ENCODE data around the gene TLE3.

TLE3 gene

DNA sequence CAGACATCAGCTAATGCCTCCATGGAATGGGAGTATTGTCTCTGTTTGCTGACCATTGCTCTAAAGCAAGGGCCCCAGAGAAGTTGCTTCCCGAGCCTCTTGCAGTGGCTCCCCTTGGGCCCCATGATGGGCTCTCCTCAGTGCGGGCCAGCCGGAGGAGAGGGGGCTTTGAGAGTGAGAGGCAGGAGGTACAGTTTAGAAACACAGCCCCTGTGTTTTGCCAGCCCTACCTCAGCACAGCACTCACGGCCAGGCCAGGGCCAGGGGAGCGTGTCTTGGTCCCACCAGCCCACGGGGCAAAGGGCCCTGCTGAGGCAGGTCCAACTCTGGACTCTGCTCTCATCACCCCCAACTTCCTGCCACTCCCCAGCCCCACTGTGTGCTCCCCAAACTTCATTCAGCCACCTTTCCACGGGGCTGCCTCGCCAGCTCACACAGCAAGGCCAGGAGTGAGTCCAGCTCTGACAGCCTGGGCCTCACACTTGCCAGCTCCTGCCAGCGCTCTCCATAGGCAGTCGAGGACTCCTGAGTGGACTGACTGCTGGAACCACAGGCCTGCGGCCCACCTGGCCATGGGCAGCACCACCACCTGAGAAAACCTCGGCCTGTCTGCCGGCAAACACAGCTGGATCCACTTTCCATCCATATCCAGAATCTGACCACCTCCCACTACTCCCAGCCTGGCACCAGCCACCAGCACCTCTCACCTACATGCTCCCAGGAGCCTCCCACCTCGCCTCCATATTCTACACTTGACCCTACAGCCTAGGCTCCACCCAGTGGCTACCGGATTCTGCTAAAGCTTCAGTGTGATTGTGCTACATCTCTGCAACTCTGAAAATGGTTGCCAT lies 99.0 kb downstream of the TLE3 start:
- no peak for DNase-seq

DNA sequence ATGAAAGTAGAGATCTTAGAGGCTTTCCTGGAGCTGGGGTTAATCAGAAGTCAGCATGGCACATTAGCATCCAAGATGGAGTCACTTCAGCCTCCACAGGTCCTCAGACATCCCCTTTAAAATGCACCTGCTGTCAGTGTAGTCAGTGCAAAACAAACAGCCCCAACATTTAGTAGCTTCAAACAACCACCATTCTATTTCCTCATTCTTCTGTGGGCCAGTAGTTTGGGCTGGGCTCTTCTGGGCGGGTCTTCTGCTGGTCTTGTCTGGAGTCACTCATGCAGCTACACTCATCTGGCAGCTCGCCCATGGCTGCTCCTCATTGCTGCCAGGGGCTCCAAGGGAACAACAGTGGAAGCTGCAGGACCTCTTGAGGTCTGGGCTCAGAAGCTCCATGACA lies 99.9 kb downstream of the TLE3 start:
- DNase-seq: no peak
